ENCODE results near the gene ANXA3. TPM values are rescaled to one million over a fixed set of nuclear protein-coding genes. Genes with fewer than 3 reads are reported as not detected.

Gene ANXA3
- total RNA-seq, 1 donor from 2014 or later = 271 TPM

DNA sequence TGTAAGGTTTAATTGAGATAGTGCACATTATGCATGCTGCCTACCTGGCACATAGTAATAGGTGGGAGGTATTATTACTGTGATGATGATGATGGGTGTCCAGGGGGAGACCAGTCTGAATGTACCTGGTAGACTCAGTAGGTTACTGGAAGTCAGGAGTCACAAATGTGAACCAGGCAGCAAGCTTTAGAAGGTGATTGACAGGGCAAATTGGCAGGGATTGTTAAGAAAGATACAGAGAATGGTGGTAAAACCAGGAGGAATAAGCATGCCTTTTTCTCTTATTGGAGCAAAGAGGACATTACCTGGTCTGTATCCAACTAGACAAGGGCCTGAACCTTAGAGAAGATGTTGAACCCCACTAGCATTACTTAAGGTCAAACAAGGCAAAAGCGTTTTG is 108.1 kb downstream of the ANXA3 start:
- no peak for DNase-seq (ENCODE audit: low read depth)
- TF ChIP-seq, protein P1, sequence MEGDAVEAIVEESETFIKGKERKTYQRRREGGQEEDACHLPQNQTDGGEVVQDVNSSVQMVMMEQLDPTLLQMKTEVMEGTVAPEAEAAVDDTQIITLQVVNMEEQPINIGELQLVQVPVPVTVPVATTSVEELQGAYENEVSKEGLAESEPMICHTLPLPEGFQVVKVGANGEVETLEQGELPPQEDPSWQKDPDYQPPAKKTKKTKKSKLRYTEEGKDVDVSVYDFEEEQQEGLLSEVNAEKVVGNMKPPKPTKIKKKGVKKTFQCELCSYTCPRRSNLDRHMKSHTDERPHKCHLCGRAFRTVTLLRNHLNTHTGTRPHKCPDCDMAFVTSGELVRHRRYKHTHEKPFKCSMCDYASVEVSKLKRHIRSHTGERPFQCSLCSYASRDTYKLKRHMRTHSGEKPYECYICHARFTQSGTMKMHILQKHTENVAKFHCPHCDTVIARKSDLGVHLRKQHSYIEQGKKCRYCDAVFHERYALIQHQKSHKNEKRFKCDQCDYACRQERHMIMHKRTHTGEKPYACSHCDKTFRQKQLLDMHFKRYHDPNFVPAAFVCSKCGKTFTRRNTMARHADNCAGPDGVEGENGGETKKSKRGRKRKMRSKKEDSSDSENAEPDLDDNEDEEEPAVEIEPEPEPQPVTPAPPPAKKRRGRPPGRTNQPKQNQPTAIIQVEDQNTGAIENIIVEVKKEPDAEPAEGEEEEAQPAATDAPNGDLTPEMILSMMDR (IDR thresholded peaks at IDR 0.05; ENCODE audit: insufficient read depth, low read length, poor library complexity, severe bottlenecking) = no peak
- Histone ChIP-seq H3K27me3 (ENCODE audit: control insufficient read depth, insufficient read depth, low read length) (no peaks in the 10 kb centered on the region), H3K4me3 (ENCODE audit: low read depth, low read length) (no peak overlapping the region), H3K36me3 (ENCODE audit: control insufficient read depth, insufficient read depth, low read length) (no peaks in the 10 kb centered on the region)

Other genes with a start within 250 kb of the ANXA3 start
- 25.2 and 30.9 TPM in 2 replicates for gene BMP2K, start 224.6 kb downstream of the ANXA3 start, total RNA-seq

Data from kidney epithelial cell (primary cell).